Fibroblast of villous mesenchyme (primary cell): ENCODE measurements around the gene TNFAIP8L3. TPM values are rescaled to one million over a fixed set of nuclear protein-coding genes. Genes with fewer than 3 reads are reported as not detected.

Source experiments
- DNase-seq: peaks from one replicate; pipeline ENCODE4 v3.0.0-alpha.2; 2010; ENCODE audit warnings: low read depth
- H3K4me3 ChIP-seq: 2 replicates; pipeline ENCODE4 v1.5.1; 2011; ENCODE audit warnings: low read depth, mild to moderate bottlenecking, low read length
- CTCF ChIP-seq: IDR thresholded peaks from 2 replicates; pipeline ENCODE4 v1.5.1; 2012; ENCODE audit warnings: low read depth, mild to moderate bottlenecking, low read length; ENCODE audit not compliant: insufficient read depth
- total RNA-seq: library from RNA; depleted of rRNA; stranded (reverse); fragments of >200 nt; gene quantifications from 2 replicates; pipeline ENCODE4 v1.2.3, GENCODE V29; 2012

TNFAIP8L3 gene
- total RNA-seq, 1 donor = 0.43 TPM

GRCh38 chr15:51090753-51091152, 4.0 kb downstream of the TNFAIP8L3 start:
- no peak for DNase-seq
- H3K4me3 ChIP-seq = no peak overlapping the region
- no peak for TF ChIP-seq CTCF

GRCh38 chr15:51089699-51090453, 4.8 kb downstream of the TNFAIP8L3 start:
- DNase-seq = peak; percentile 28
- TF ChIP-seq CTCF = no peak
- H3K4me3 ChIP-seq = no peak overlapping the region

- no peak for DNase-seq
- no peak for TF ChIP-seq CTCF
- H3K4me3 ChIP-seq = no peak overlapping the region
Observed at GRCh38 chr15:51089041-51089440, 5.7 kb downstream of the TNFAIP8L3 start.

GRCh38 chr15:51088585-51088984, 6.1 kb downstream of the TNFAIP8L3 start:
- TF ChIP-seq CTCF = no peak
- no peak overlapping the region for H3K4me3 ChIP-seq
- DNase-seq = no peak

GRCh38 chr15:51087513-51087912, 7.2 kb downstream of the TNFAIP8L3 start:
- no peak for TF ChIP-seq CTCF
- H3K4me3 ChIP-seq = no peak overlapping the region
- no peak for DNase-seq

- no peak for DNase-seq
- H3K4me3 ChIP-seq = no peak overlapping the region
- no peak for TF ChIP-seq CTCF
Observed at GRCh38 chr15:51086409-51086808, 8.3 kb downstream of the TNFAIP8L3 start.

- no peak for TF ChIP-seq CTCF
- no peak for DNase-seq
- no peak overlapping the region for H3K4me3 ChIP-seq
Observed at GRCh38 chr15:51085764-51086163, 8.9 kb downstream of the TNFAIP8L3 start.
